ENCODE data around the gene METRN.
"Not testable (repeated sequence)": the region's sequence is repeated elsewhere in the genome, so short reads cannot be mapped to it uniquely, and the experiment has no call there.

DNA sequence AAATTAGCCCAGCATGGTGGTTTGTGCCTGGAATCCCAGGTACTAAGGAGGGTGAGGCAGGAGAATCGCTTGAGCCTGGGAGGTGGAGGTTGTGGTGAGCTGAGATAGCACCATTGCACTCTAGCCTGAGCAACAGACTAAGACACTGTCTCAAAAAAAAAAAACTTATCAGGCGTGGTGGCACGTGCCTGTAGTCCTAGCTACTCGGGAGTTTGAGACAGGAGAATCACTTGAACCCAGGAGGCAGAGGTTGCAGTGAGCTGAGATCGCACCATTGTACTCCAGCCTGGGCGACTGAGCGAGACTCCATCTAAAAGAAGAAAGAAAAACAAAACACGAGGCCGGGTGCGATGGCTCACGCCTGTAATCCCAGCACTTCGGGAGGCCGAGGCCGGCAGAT, 28.0 kb downstream of the METRN start:
- TF ChIP-seq, protein P1, sequence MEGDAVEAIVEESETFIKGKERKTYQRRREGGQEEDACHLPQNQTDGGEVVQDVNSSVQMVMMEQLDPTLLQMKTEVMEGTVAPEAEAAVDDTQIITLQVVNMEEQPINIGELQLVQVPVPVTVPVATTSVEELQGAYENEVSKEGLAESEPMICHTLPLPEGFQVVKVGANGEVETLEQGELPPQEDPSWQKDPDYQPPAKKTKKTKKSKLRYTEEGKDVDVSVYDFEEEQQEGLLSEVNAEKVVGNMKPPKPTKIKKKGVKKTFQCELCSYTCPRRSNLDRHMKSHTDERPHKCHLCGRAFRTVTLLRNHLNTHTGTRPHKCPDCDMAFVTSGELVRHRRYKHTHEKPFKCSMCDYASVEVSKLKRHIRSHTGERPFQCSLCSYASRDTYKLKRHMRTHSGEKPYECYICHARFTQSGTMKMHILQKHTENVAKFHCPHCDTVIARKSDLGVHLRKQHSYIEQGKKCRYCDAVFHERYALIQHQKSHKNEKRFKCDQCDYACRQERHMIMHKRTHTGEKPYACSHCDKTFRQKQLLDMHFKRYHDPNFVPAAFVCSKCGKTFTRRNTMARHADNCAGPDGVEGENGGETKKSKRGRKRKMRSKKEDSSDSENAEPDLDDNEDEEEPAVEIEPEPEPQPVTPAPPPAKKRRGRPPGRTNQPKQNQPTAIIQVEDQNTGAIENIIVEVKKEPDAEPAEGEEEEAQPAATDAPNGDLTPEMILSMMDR (conservative IDR thresholded peaks at IDR 0.05 in 1 of 2, IDR thresholded peaks at IDR 0.05 in 1 of 2; ENCODE audit: low read depth in 1 of 2, low read length in 2 of 2): not testable (repeated sequence)
- not testable (repeated sequence) for TF ChIP-seq EZH2 (IDR thresholded peaks at IDR 0.05; ENCODE audit: low read length, missing control alignments)

Measured in fibroblast of lung (primary cell).